GM12878 (cell line): Measurements from ENCODE around the gene ATL1. TPM values are rescaled to one million over a fixed set of nuclear protein-coding genes. Genes with fewer than 3 reads are reported as not detected.

ENCODE experiments used
- ATAC-seq: fragments of 200-7000 bp; cut with Tn5 transposase; 3 replicates; pipeline ENCODE4 v1.9.1; 2020; ENCODE audit warnings: mild to moderate bottlenecking, moderate library complexity
- BruUV-seq: library from RNA; stranded (reverse); fragments of 400-500 nt; replicated peaks from 2 replicates; lab custom pipeline; 2021; lab: Mats Ljungman, UMichigan
- CTCF ChIA-PET: fragments of 300-600 bp; sonication (Branson Sonifier 250); formaldehyde crosslinking; extraction: SDS; loops from one replicate; lab custom pipeline; 2021; ENCODE audit warnings: inconsistent platforms; lab: Yijun Ruan, JAX
- POLR2A ChIA-PET: fragments of 350-600 bp; formaldehyde crosslinking; extraction: SDS; loops from one replicate; lab custom pipeline; 2021; ENCODE audit warnings: inconsistent platforms; lab: Charles Lee
- RAD21 ChIA-PET: fragments of 300-600 bp; sonication (Branson Sonifier 250); formaldehyde crosslinking; loops from one replicate; lab custom pipeline; 2023; ENCODE audit warnings: antibody characterized with exemption; ENCODE audit not compliant: unreplicated experiment; lab: Charles Lee
- SMC1A ChIA-PET: fragments of 300-600 bp; sonication (Branson Sonifier 250); formaldehyde crosslinking; loops from one replicate; lab custom pipeline; 2023; ENCODE audit not compliant: unreplicated experiment, uncharacterized antibody; lab: Charles Lee
- DNase-seq: peaks from one replicate; pipeline ENCODE4 v3.0.0-alpha.2; 2011; ENCODE audit warnings: low read depth, low spot score
- FAIRE-seq: peaks from 3 replicates; lab custom pipeline; 2011; peaks lifted over from hg19 to GRCh38; lab: Jason Lieb, UNC
- H2AFZ ChIP-seq: 2 replicates; pipeline ENCODE4 v1.6.0; 2011; ENCODE audit warnings: low read depth, low read length, control low read depth; ENCODE audit not compliant: control insufficient read depth
- H3K27ac ChIP-seq: 2 replicates; pipeline ENCODE4 v1.5.1; 2011; ENCODE audit warnings: control low read depth; ENCODE audit not compliant: control insufficient read depth, insufficient read depth
- H3K27me3 ChIP-seq, 2 experiments: replicated peaks in 1 of 2; 2 replicates each; pipeline versions ENCODE4 v1.6.0 to v1.6.1; 2011; ENCODE audit warnings: low read length in 1 of 2; ENCODE audit not compliant: control insufficient read depth in 2 of 2, insufficient read depth in 2 of 2
- H3K36me3 ChIP-seq, 2 experiments: 2 replicates each; pipeline ENCODE4 v1.5.1; 2011; ENCODE audit warnings: low read length in 1 of 2; ENCODE audit not compliant: control insufficient read depth in 2 of 2, insufficient read depth in 2 of 2
- H3K4me1 ChIP-seq: 2 replicates; pipeline ENCODE4 v1.6.1; 2011; ENCODE audit warnings: mild to moderate bottlenecking, low read length, moderate library complexity, mixed read lengths; ENCODE audit not compliant: control insufficient read depth, insufficient read depth
- H3K4me2 ChIP-seq: 2 replicates; pipeline ENCODE4 v1.6.0; 2011; ENCODE audit warnings: control low read depth; ENCODE audit not compliant: control insufficient read depth, insufficient read depth
- H3K4me3 ChIP-seq: fragments of 200-600 bp; sonication (generic); 2 replicates; pipeline ENCODE4 v1.5.1; 2016
- H3K79me2 ChIP-seq: 2 replicates; pipeline ENCODE4 v1.6.0; 2011; ENCODE audit warnings: low read length; ENCODE audit not compliant: control insufficient read depth, insufficient read depth
- H3K9ac ChIP-seq: 2 replicates; pipeline ENCODE4 v1.8.0; 2011; ENCODE audit warnings: low read length, control low read depth, mixed read lengths; ENCODE audit not compliant: control insufficient read depth, insufficient read depth
- H3K9me3 ChIP-seq: replicated peaks from 3 replicates; pipeline ENCODE4 v1.5.1; 2011; ENCODE audit warnings: mild to moderate bottlenecking, low read length; ENCODE audit not compliant: control insufficient read depth, insufficient read depth
- H4K20me1 ChIP-seq: 2 replicates; pipeline ENCODE4 v1.6.0; 2011; ENCODE audit not compliant: control insufficient read depth, insufficient read depth
- CEBPB ChIP-seq, 2 experiments: fragments of 150-350 bp in 1 of 2; IDR thresholded peaks; 2 replicates each; pipeline ENCODE4 v1.6.1; 2012 to 2014; ENCODE audit warnings: low read depth in 2 of 2, low read length in 2 of 2, borderline replicate concordance in 1 of 2, inconsistent platforms in 1 of 2
- DPF2 ChIP-seq: fragments of 450-650 bp; IDR thresholded peaks from 2 replicates; pipeline ENCODE4 v1.6.1; 2017; ENCODE audit warnings: mild to moderate bottlenecking
- ESRRA ChIP-seq: IDR thresholded peaks from 2 replicates; pipeline ENCODE4 v1.6.1; 2012; ENCODE audit warnings: mild to moderate bottlenecking, low read length, improper control_type of control experiment
- EZH2 ChIP-seq: IDR thresholded peaks from 2 replicates; pipeline ENCODE4 v1.6.1; 2012; ENCODE audit warnings: low read depth, mild to moderate bottlenecking, control low read depth, inconsistent platforms, low read length, borderline replicate concordance; ENCODE audit not compliant: control insufficient read depth
- IRF3 ChIP-seq: fragments of 450-650 bp; IDR thresholded peaks from 2 replicates; pipeline ENCODE4 v1.6.1; 2014; ENCODE audit warnings: mild to moderate bottlenecking
- NBN ChIP-seq: fragments of 450-650 bp; IDR thresholded peaks from 2 replicates; pipeline ENCODE4 v1.6.1; 2016
- NR2C2 ChIP-seq: IDR thresholded peaks from 2 replicates; pipeline ENCODE4 v1.6.1; 2011; ENCODE audit warnings: borderline replicate concordance, low read depth; ENCODE audit not compliant: control insufficient read depth, insufficient read length
- PAX5 ChIP-seq: IDR thresholded peaks from 2 replicates; pipeline ENCODE4 v1.6.1; 2011; ENCODE audit warnings: low read depth, low read length, borderline replicate concordance
- PAX8 ChIP-seq: fragments of 450-650 bp; IDR thresholded peaks from 2 replicates; pipeline ENCODE4 v1.6.1; 2017; ENCODE audit warnings: mild to moderate bottlenecking, moderate library complexity
- RBBP5 ChIP-seq: fragments of 200-600 bp; sonication (generic); conservative IDR thresholded peaks from 2 replicates; pipeline ENCODE4 v1.6.1; 2016
- YY1 ChIP-seq: IDR thresholded peaks from 2 replicates; pipeline ENCODE4 v1.6.1; 2011; ENCODE audit warnings: low read depth, mild to moderate bottlenecking, low read length
- WGBS: methylation state at CpG from one replicate; pipeline ENCODE4 v1.1.6; 2016; ENCODE audit warnings: low lambda C conversion rate; ENCODE audit not compliant: insufficient replicate concordance, insufficient coverage; ENCODE audit errors: missing lambda C conversion rate; 5-methylcytosine and 5-hydroxymethylcytosine counted together
- in situ Hi-C: fragments of 300-500 bp; cut with MboI; formaldehyde crosslinking; loops from 9 replicates; pipeline ENCODE4 v1.14.3; 2018; ENCODE audit warnings: mixed read lengths
- intact Hi-C: fragments of 100-400 bp; cut with micrococcal nuclease; formaldehyde crosslinking; loops from one replicate; pipeline ENCODE4 v1.14.2; 2022; ENCODE audit not compliant: unreplicated experiment
- polyA plus RNA-seq, 11 experiments: library from polyadenylated mRNA; depleted of rRNA in 4 of 11; unstranded in 6 of 11; stranded (reverse) in 5 of 11; fragments of >200 nt; fragmentation: Nextera tagmentation in 4 of 11; fragmentation: Illumina TruSeq in 1 of 11; extraction: Ambion mirVana in 4 of 11; extraction: Trizol in 1 of 11; gene quantifications; 1 replicate in 1 of 11; 2 replicates in 10 of 11; pipeline versions ENCODE4 v1.2.1 to v1.2.3, GENCODE V29; 2011 to 2016; ENCODE audit warnings: inconsistent platforms in 2 of 11, missing spikeins in 2 of 11, low read depth in 1 of 11
- total RNA-seq, 4 experiments: library from RNA; depleted of rRNA in 3 of 4; stranded (reverse); fragments of >200 nt in 3 of 4; fragmentation: Illumina TruSeq in 1 of 4; extraction: Trizol in 1 of 4; gene quantifications; 2 replicates each; pipeline versions ENCODE4 v1.2.1 to v1.2.3, GENCODE V29; 2013 to 2021
- TF ChIP-seq, protein P1 (sequence below): fragments of 450-650 bp; IDR thresholded peaks from 2 replicates; pipeline ENCODE4 v1.6.1; 2016; ENCODE audit warnings: mild to moderate bottlenecking
- TF ChIP-seq, protein P2 (sequence below): fragments of 450-650 bp; IDR thresholded peaks from 2 replicates; pipeline ENCODE4 v1.6.1; 2016; ENCODE audit warnings: mild to moderate bottlenecking, moderate library complexity, borderline replicate concordance

The ATL1 gene
- total and polyA plus RNA-seq, 10 of the 15 experiments (the other 5 are each of a cell fraction or from before 2014, with no cell fraction given): 0.11 to 1.2 (median 0.58) TPM; not detected in 1

- TF ChIP-seq IRF3: no peak
- no peak for TF ChIP-seq PAX5
- TF ChIP-seq ESRRA: no peak
- no peak for TF ChIP-seq EZH2
- no peak for TF ChIP-seq NBN
- TF ChIP-seq CEBPB (IDR thresholded peaks at IDR 0.05; ENCODE audit: borderline replicate concordance in 1 of 2, low read depth in 2 of 2, low read length in 2 of 2): no peak
Measured at GRCh38 chr14:50605766-50606165, 45.8 kb downstream of the ATL1 start (continued).

- Histone ChIP-seq H4K20me1 (no peaks in the 10 kb centered on the region), H2AFZ (no peak overlapping the region), H3K27ac (no peak overlapping the region), H3K27me3 (no peaks in the 10 kb centered on the region; a peak in 1 of 4 replicates), H3K4me1 (no peaks in the 10 kb centered on the region), H3K4me3 (no peak overlapping the region), H3K36me3 (no peaks in the 10 kb centered on the region), H3K9ac (no peak overlapping the region), H3K9me3 (no peaks in the 10 kb centered on the region), H3K79me2 (no peaks in the 10 kb centered on the region), H3K4me2 (no peak overlapping the region)
- ChIA-PET POLR2A (interaction anchor here (1.6 kb wide), 1 partner anchor 10 kb away, joined by 4 read pairs; no protein-coding TSS in a partner anchor), CTCF (interaction anchor here (1.0 to 5.0 kb wide), 9 partner anchors 13 to 254 kb away, joined by 3 to 31 read pairs (median 8); no protein-coding TSS in a partner anchor), RAD21 (interaction anchor here (0.9 to 2.1 kb wide), 6 partner anchors 109 to 256 kb away, joined by 3 to 13 read pairs (median 5); no protein-coding TSS in a partner anchor), SMC1A (interaction anchor here (0.5 to 1.9 kb wide), 8 partner anchors 9 to 315 kb away, joined by 3 to 11 read pairs (median 5); no protein-coding TSS in a partner anchor)
- 56% methylated on average over 2 of the region's 2 CpGs for WGBS
- ATAC-seq (no peak), FAIRE-seq (no peak), DNase-seq (no peak)
- in situ Hi-C loops (loop anchor here (25.0 kb wide), 1 partner anchor 256 kb away; the partner anchor contains the start of gene ABHD12B), intact Hi-C loops (no loop called here)
- TF ChIP-seq RBBP5: no peak
- TF ChIP-seq, protein P1, sequence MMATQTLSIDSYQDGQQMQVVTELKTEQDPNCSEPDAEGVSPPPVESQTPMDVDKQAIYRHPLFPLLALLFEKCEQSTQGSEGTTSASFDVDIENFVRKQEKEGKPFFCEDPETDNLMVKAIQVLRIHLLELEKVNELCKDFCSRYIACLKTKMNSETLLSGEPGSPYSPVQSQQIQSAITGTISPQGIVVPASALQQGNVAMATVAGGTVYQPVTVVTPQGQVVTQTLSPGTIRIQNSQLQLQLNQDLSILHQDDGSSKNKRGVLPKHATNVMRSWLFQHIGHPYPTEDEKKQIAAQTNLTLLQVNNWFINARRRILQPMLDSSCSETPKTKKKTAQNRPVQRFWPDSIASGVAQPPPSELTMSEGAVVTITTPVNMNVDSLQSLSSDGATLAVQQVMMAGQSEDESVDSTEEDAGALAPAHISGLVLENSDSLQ: no peak
- no peak for TF ChIP-seq YY1
- TF ChIP-seq, protein P2, sequence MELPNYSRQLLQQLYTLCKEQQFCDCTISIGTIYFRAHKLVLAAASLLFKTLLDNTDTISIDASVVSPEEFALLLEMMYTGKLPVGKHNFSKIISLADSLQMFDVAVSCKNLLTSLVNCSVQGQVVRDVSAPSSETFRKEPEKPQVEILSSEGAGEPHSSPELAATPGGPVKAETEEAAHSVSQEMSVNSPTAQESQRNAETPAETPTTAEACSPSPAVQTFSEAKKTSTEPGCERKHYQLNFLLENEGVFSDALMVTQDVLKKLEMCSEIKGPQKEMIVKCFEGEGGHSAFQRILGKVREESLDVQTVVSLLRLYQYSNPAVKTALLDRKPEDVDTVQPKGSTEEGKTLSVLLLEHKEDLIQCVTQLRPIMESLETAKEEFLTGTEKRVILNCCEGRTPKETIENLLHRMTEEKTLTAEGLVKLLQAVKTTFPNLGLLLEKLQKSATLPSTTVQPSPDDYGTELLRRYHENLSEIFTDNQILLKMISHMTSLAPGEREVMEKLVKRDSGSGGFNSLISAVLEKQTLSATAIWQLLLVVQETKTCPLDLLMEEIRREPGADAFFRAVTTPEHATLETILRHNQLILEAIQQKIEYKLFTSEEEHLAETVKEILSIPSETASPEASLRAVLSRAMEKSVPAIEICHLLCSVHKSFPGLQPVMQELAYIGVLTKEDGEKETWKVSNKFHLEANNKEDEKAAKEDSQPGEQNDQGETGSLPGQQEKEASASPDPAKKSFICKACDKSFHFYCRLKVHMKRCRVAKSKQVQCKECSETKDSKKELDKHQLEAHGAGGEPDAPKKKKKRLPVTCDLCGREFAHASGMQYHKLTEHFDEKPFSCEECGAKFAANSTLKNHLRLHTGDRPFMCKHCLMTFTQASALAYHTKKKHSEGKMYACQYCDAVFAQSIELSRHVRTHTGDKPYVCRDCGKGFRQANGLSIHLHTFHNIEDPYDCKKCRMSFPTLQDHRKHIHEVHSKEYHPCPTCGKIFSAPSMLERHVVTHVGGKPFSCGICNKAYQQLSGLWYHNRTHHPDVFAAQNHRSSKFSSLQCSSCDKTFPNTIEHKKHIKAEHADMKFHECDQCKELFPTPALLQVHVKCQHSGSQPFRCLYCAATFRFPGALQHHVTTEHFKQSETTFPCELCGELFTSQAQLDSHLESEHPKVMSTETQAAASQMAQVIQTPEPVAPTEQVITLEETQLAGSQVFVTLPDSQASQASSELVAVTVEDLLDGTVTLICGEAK: no peak
- TF ChIP-seq DPF2: no peak
- no peak for TF ChIP-seq PAX8
- no peak for TF ChIP-seq IRF3
- TF ChIP-seq NR2C2: no peak
- BruUV-seq: no TSS peak
Measured at GRCh38 chr14:50606468-50606867, 46.5 kb downstream of the ATL1 start.
